ENCODE results near the gene TMEM145. TPM values are rescaled to one million over a fixed set of nuclear protein-coding genes. Genes with fewer than 3 reads are reported as not detected.

Gene TMEM145
- total RNA-seq, 2 donors from 2014 or later, result 0.50 to 1.6 TPM

GRCh38 chr19:42281827-42282762, 31.0 kb upstream of the TMEM145 start:
- H3K4me3 Mint-ChIP-seq, result no peak overlapping the region
- H3K4me1 Mint-ChIP-seq, result peaks cover 40% of the 10 kb centered on the region
- H3K27me3 Mint-ChIP-seq, result no peaks in the 10 kb centered on the region
- no peaks in the 10 kb centered on the region for H3K9me3 Mint-ChIP-seq
- H3K36me3 Mint-ChIP-seq (ENCODE audit: low read depth), result peaks cover 41% of the 10 kb centered on the region
- no peak for ATAC-seq (replicated peaks)
- H3K27ac Mint-ChIP-seq, result no peak overlapping the region

- no peak overlapping the region for H3K4me3 Mint-ChIP-seq
- H3K9me3 Mint-ChIP-seq, result no peaks in the 10 kb centered on the region
- no peak for ATAC-seq (replicated peaks)
- H3K36me3 Mint-ChIP-seq (ENCODE audit: low read depth), result peaks cover 43% of the 10 kb centered on the region
- H3K27me3 Mint-ChIP-seq, result no peaks in the 10 kb centered on the region
- no peak overlapping the region for H3K27ac Mint-ChIP-seq
- peaks cover 40% of the 10 kb centered on the region for H3K4me1 Mint-ChIP-seq
These were observed 30.3 kb upstream of the TMEM145 start for GRCh38 chr19:42282819-42283187.

DNA sequence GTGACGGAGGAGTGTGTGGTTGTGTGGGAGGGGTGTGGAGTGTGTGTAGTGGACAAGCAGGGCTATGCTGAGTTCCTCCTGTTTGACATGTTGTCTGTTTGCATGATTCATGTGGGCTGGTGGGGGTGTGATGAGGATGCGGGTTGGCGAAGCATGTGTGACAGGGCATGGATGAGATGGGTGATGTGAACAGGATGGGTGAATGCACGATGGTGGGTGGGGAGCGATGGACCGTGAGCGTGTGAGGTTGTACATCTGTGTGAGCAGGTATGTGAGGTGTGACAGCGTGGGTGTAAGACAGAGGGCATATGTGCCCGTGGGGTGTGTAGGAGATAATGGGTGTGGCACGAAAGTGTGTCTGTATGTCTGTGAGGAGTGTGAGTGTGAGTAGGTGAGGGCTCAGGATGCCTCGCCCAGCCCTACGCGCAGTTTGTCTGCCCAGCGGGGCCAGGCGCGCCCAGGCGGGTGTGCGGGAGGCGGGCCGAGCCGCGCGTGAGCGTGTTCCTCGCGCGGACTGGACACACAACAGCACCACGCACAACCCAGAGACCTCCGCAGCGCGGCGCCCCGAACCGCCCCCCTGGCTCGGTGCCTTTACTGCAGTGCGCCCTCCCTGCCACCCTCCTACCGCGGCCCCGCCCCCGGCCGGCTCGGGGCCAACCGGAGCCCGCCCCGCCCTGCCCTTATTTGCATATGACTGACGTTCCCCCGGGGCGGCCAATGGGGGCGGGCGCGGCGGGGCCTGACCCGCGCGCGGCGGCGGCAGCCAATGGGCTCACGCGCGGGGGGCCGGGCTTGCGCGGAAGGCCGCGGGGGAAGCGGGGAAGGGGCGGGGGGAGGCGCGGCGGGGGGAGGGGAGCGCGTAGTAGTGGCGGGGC, 29.7 kb upstream of the TMEM145 start:
- H3K27me3 Mint-ChIP-seq, result no peaks in the 10 kb centered on the region
- peak; percentile 73 for ATAC-seq (replicated peaks)
- peaks cover 47% of the 10 kb centered on the region for H3K36me3 Mint-ChIP-seq (ENCODE audit: low read depth)
- no peak overlapping the region for H3K4me3 Mint-ChIP-seq
- H3K4me1 Mint-ChIP-seq, result peaks cover 35% of the 10 kb centered on the region
- H3K27ac Mint-ChIP-seq, result no peak overlapping the region
- no peaks in the 10 kb centered on the region for H3K9me3 Mint-ChIP-seq

DNA sequence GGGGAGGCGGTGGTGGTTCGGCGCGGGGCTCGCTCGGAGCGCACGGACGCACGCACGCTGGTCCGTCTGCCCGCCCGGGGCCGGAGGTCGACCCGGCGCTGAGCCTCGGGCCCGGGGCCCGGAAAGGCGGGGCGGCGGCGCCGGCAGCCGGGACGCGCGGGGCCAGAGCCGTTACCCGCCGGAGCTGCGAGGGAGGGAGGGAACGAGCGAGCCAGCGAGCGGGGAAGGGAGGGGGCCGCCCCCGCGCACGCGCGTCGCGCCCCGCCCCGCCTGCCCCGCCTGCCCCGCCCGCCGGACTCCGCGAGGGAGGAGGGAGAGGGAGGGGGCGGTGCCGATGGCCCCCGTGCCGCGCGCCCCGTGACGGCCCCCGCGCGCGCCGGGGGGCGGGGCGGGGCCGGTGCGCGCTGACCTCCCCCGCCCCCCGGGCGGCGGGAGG, 29.0 kb upstream of the TMEM145 start:
- H3K4me1 Mint-ChIP-seq, result peaks cover 28% of the 10 kb centered on the region
- H3K9me3 Mint-ChIP-seq, result no peaks in the 10 kb centered on the region
- no peak overlapping the region for H3K27ac Mint-ChIP-seq
- H3K27me3 Mint-ChIP-seq, result no peaks in the 10 kb centered on the region
- H3K36me3 Mint-ChIP-seq (ENCODE audit: low read depth), result peaks cover 47% of the 10 kb centered on the region
- ATAC-seq (replicated peaks), result peak; percentile 32
- H3K4me3 Mint-ChIP-seq, result no peak overlapping the region

DNA sequence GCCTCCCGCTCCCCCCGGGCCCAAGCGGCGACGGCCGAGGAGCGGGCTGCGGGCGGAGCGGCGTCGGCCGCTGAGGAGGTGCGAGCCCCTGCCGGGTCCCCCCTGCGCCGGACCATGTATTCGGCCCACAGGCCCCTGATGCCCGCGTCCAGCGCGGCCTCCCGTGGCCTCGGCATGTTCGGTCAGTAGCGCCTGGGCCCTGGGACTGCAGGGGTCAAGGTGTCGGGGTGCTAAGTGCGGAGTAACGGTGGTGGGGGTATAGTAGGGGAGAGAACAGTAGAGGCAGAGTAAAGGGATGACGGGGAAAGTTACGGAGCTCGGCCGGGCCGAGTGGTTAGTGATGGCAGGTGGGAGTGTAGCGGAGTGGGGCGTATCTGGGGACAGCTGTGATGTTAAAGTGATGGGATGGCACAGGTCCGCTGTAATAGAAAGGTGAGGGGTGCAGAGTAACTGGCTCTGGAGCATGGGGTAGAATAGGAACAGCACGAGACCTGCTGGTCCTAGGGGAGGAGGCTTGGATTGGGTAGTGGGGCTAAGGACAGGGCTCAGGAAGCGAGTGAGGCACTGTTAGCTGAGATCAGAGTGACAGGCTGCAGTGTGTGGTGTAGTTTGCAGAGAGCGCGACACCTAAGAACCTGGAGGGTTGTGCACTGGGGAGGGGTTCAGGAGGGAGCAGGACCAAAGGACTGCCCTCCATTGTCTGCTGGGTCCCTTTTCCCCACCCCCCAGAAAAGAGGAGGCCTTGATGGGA, 28.3 kb upstream of the TMEM145 start:
- Mint-ChIP-seq H3K4me1 (peaks cover 22% of the 10 kb centered on the region), H3K9me3 (no peaks in the 10 kb centered on the region), H3K27me3 (no peaks in the 10 kb centered on the region), H3K36me3 (ENCODE audit: low read depth) (peaks cover 47% of the 10 kb centered on the region), H3K4me3 (peak overlapping the region; percentile 96), H3K27ac (peak overlapping the region; percentile 92)
- no peak for ATAC-seq (replicated peaks)

GRCh38 chr19:42285541-42285941, 27.6 kb upstream of the TMEM145 start:
- H3K9me3 Mint-ChIP-seq, result no peaks in the 10 kb centered on the region

GRCh38 chr19:42285988-42286348, 27.1 kb upstream of the TMEM145 start:
- peaks cover 56% of the 10 kb centered on the region for H3K36me3 Mint-ChIP-seq (ENCODE audit: low read depth)

More at GRCh38 chr19:42285541-42285941, 27.6 kb upstream of the TMEM145 start:
- ATAC-seq (replicated peaks), result no peak
- H3K4me1 Mint-ChIP-seq, result peaks cover 22% of the 10 kb centered on the region
- peak overlapping the region; percentile 70 for H3K27ac Mint-ChIP-seq
- peak overlapping the region; percentile 96 for H3K4me3 Mint-ChIP-seq
- no peaks in the 10 kb centered on the region for H3K27me3 Mint-ChIP-seq
- peaks cover 54% of the 10 kb centered on the region for H3K36me3 Mint-ChIP-seq (ENCODE audit: low read depth)

DNA sequence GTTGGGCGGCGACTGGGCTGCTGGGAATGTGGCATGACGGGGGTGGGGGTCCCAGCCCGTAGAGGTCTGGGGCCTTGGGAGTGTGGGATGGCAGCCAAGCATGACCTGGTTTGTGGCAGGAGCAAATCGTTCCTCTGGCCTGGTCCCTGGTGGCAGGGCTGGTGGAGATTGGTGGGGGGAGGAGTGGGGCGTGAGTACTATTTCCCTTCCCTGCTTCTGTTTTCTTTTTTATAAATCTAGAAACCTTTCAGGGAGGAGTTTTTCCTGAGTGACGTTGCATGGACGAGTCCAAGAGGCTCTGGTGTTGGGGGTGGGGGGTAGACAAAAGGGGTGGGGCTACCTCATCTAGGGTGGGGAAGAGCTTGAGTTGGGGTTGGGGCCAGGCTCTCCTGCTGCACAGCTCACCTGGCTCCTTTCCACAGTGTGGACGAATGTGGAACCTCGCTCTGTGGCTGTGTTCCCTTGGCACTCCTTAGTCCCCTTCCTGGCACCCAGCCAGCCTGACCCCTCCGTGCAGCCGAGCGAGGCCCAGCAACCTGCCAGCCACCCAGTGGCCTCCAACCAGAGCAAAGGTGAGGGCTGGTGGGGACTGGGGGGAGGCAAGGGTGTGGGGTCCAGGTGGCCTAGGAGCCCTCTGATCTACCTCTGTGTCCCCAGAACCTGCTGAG, 26.6 kb upstream of the TMEM145 start:
- Mint-ChIP-seq H3K27ac (peak overlapping the region; percentile 70), H3K4me3 (peak overlapping the region; percentile 96), H3K9me3 (no peaks in the 10 kb centered on the region), H3K36me3 (ENCODE audit: low read depth) (peaks cover 61% of the 10 kb centered on the region), H3K4me1 (peaks cover 23% of the 10 kb centered on the region), H3K27me3 (no peaks in the 10 kb centered on the region)
- ATAC-seq (replicated peaks), result no peak

More at GRCh38 chr19:42285988-42286348, 27.1 kb upstream of the TMEM145 start:
- H3K27me3 Mint-ChIP-seq, result no peaks in the 10 kb centered on the region
- peak overlapping the region; percentile 70 for H3K27ac Mint-ChIP-seq
- H3K9me3 Mint-ChIP-seq, result no peaks in the 10 kb centered on the region
- ATAC-seq (replicated peaks), result no peak
- H3K4me1 Mint-ChIP-seq, result peaks cover 22% of the 10 kb centered on the region
- H3K4me3 Mint-ChIP-seq, result peak overlapping the region; percentile 96

DNA sequence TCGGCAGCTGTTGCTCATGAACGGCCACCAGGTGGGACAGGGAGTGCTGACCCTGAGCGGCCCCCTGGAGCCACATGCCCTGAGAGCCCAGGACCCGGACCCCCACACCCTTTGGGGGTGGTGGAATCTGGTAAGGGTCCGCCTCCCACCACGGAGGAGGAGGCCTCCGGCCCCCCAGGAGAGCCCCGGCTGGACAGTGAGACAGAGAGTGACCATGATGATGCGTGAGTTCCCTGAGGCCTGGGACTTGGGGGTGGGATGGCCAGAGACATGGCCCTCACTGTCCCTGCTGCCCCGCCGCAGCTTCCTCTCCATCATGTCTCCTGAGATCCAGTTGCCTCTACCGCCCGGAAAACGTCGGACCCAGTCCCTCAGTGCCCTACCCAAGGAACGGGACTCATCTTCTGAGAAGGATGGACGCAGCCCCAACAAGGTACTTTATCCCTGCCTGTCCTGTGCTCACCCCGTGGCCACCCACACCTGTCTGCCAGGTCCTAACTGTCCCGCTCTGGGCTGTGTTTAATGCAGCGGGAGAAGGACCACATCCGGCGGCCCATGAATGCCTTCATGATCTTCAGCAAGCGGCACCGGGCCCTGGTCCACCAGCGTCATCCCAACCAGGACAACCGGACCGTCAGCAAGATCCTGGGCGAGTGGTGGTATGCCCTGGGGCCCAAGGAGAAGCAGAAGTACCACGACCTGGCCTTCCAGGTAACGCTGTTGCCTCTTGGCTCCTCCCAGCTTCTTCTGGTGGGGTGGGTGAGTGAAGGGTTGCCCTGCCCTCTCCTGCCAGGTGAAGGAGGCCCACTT, 25.9 kb upstream of the TMEM145 start:
- no peaks in the 10 kb centered on the region for H3K27me3 Mint-ChIP-seq
- peaks cover 23% of the 10 kb centered on the region for H3K4me1 Mint-ChIP-seq
- no peaks in the 10 kb centered on the region for H3K9me3 Mint-ChIP-seq
- H3K4me3 Mint-ChIP-seq, result no peak overlapping the region
- H3K27ac Mint-ChIP-seq, result no peak overlapping the region
- no peak for ATAC-seq (replicated peaks)
- H3K36me3 Mint-ChIP-seq (ENCODE audit: low read depth), result peaks cover 69% of the 10 kb centered on the region

DNA sequence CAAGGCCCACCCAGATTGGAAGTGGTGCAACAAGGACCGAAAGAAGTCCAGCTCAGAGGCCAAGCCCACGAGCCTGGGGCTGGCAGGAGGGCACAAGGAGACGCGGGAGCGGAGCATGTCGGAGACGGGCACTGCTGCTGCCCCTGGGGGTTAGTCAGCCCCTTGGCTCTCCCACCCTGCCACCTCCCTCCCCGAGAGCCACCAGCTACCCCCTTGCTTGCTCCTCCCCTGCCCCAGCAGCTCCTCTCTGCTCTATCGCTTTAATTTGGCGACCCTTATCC, 25.3 kb upstream of the TMEM145 start:
- no peaks in the 10 kb centered on the region for H3K9me3 Mint-ChIP-seq
- ATAC-seq (replicated peaks), result no peak
- H3K4me1 Mint-ChIP-seq, result peaks cover 19% of the 10 kb centered on the region

DNA sequence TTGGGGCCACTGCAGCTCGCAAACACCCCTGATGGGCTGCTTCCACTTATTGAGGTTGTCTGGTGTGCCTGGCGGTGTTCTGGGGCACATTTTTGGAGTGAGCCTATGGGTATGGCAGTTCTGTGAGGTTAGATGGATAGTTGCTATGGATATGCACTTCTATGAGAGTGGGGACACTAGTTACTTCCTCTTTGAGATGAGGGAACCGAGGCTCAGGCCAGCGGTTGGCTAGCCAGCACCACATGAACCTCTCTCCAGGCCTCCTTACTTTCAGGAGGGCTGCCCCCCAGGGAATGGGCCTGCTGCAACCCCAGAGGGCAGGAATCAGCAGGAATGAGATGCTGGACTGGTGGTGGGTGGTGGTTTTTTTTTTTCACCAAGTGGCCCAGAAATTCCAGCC, 24.7 kb upstream of the TMEM145 start:
- Mint-ChIP-seq H3K36me3 (ENCODE audit: low read depth) (peaks cover 78% of the 10 kb centered on the region), H3K4me1 (peaks cover 19% of the 10 kb centered on the region), H3K27me3 (no peaks in the 10 kb centered on the region), H3K9me3 (no peaks in the 10 kb centered on the region), H3K4me3 (no peak overlapping the region), H3K27ac (no peak overlapping the region)
- no peak for ATAC-seq (replicated peaks)

More for the DNA sequence above, 25.3 kb upstream of the TMEM145 start:
- Mint-ChIP-seq H3K27ac (no peak overlapping the region), H3K4me3 (no peak overlapping the region), H3K27me3 (no peaks in the 10 kb centered on the region), H3K36me3 (ENCODE audit: low read depth) (peaks cover 74% of the 10 kb centered on the region)

DNA sequence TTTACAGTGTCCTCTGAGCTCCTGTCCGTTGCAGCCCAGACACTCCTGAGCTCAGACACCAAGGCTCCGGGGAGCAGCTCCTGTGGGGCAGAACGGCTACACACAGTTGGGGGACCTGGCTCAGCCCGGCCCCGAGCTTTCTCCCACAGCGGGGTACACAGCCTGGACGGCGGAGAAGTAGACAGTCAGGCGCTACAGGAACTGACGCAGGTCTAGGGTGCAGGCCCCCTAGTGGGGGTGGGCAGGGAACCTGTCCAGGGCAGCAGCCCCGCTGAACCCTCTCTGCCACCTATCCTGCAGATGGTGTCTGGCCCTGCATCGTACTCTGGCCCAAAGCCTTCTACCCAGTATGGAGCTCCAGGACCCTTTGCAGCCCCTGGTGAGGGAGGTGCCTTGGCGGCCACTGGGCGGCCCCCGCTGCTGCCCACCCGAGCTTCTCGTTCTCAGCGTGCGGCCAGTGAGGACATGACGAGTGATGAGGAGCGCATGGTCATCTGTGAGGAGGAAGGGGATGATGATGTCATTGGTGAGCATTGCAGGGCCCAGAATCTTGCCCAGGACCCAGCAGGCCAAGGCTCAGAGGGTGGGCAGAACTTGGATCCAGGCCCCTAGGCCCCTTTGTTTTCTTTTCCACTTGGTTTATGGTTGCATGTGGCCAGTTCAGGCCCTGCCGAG, 24.1 kb upstream of the TMEM145 start:
- Mint-ChIP-seq H3K27me3 (no peaks in the 10 kb centered on the region), H3K4me1 (peaks cover 19% of the 10 kb centered on the region), H3K36me3 (ENCODE audit: low read depth) (peaks cover 84% of the 10 kb centered on the region), H3K27ac (no peak overlapping the region), H3K9me3 (no peaks in the 10 kb centered on the region), H3K4me3 (no peak overlapping the region)
- no peak for ATAC-seq (replicated peaks)

- H3K36me3 Mint-ChIP-seq (ENCODE audit: low read depth), result peaks cover 89% of the 10 kb centered on the region
- H3K4me3 Mint-ChIP-seq, result no peak overlapping the region
- H3K27ac Mint-ChIP-seq, result no peak overlapping the region
- ATAC-seq (replicated peaks), result no peak
- no peaks in the 10 kb centered on the region for H3K9me3 Mint-ChIP-seq
- peaks cover 18% of the 10 kb centered on the region for H3K4me1 Mint-ChIP-seq
- no peaks in the 10 kb centered on the region for H3K27me3 Mint-ChIP-seq
These were observed 23.5 kb upstream of the TMEM145 start for GRCh38 chr19:42289556-42290041.

Measured in activated T-helper 17 cell treated with anti-CD3 and anti-CD28 coated beads, Interleukin-2, amount 50 U/mL, for 72 hours (primary cell).